Osteoblast (primary cell): Measurements from ENCODE around the gene HOXB5. TPM values are rescaled to one million over a fixed set of nuclear protein-coding genes. Genes with fewer than 3 reads are reported as not detected.

Experiments used
- DNase-seq: peaks from one replicate; pipeline ENCODE4 v3.0.0; 2011; ENCODE audit warnings: low spot score, mixed read lengths; ENCODE audit not compliant: insufficient read length; ENCODE audit errors: missing footprints
- H2AFZ ChIP-seq: 2 replicates; pipeline ENCODE4 v1.6.0; 2011; ENCODE audit warnings: mild to moderate bottlenecking, low read length
- H3K27ac ChIP-seq: 2 replicates; pipeline ENCODE4 v1.5.1; 2011; ENCODE audit warnings: mild to moderate bottlenecking, low read depth, low read length, moderate library complexity
- H3K27me3 ChIP-seq: 2 replicates; pipeline ENCODE4 v1.6.0; 2012; ENCODE audit warnings: mild to moderate bottlenecking, control low read depth, inconsistent platforms, low read length, moderate library complexity; ENCODE audit not compliant: insufficient read depth
- H3K36me3 ChIP-seq: 2 replicates; pipeline ENCODE4 v1.5.1; 2011; ENCODE audit warnings: mild to moderate bottlenecking, low read length, control low read depth, moderate library complexity; ENCODE audit not compliant: insufficient read depth
- H3K4me1 ChIP-seq: 2 replicates; pipeline ENCODE4 v1.5.1; 2011; ENCODE audit warnings: mild to moderate bottlenecking, low read length, control low read depth, moderate library complexity; ENCODE audit not compliant: insufficient read depth
- H3K4me2 ChIP-seq: 2 replicates; pipeline ENCODE4 v1.6.0; 2011; ENCODE audit warnings: mild to moderate bottlenecking, low read length; ENCODE audit not compliant: insufficient read depth
- H3K4me3 ChIP-seq: fragments of 200-600 bp; sonication (generic); 3 replicates; pipeline ENCODE4 v1.5.1; 2012; ENCODE audit warnings: mild to moderate bottlenecking, low read length, inconsistent platforms; ENCODE audit not compliant: insufficient read depth
- H3K79me2 ChIP-seq: 2 replicates; pipeline ENCODE4 v1.6.0; 2012; ENCODE audit warnings: mild to moderate bottlenecking, low read length, control low read depth, inconsistent platforms; ENCODE audit not compliant: insufficient read depth
- H3K9me3 ChIP-seq: 2 replicates; pipeline ENCODE4 v1.5.1; 2011; ENCODE audit warnings: low read depth, low read length, control low read depth
- H4K20me1 ChIP-seq: 2 replicates; pipeline ENCODE4 v1.6.0; 2012; ENCODE audit warnings: mild to moderate bottlenecking, low read length, control low read depth; ENCODE audit not compliant: insufficient read depth
- total RNA-seq: library from RNA; depleted of rRNA; stranded (reverse); fragments of >200 nt; gene quantifications from 2 replicates; pipeline ENCODE4 v1.2.3, GENCODE V29; 2012
- TF ChIP-seq, protein P1 (sequence below): IDR thresholded peaks from 2 replicates; pipeline ENCODE4 v1.5.1; 2011; ENCODE audit warnings: mild to moderate bottlenecking, low read depth, low read length, moderate library complexity; ENCODE audit errors: extremely low read depth

HOXB5 gene
- total RNA-seq, 1 donor = not detected

DNA sequence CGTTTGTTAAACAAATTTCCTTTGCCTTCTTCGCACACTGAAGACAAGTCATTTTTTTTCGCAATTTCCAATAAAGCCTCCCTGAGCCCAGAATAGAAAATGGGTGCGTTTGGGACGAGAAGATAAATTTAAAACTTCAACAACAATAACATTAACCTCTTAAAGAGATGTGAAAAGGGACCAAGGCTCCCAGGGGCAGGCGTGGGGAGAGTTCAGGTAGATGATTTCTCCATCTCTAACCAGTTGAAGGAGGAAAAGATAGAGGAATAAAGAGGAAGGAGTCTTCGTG is 14.2 kb downstream of the HOXB5 start:
- TF ChIP-seq, protein P1, sequence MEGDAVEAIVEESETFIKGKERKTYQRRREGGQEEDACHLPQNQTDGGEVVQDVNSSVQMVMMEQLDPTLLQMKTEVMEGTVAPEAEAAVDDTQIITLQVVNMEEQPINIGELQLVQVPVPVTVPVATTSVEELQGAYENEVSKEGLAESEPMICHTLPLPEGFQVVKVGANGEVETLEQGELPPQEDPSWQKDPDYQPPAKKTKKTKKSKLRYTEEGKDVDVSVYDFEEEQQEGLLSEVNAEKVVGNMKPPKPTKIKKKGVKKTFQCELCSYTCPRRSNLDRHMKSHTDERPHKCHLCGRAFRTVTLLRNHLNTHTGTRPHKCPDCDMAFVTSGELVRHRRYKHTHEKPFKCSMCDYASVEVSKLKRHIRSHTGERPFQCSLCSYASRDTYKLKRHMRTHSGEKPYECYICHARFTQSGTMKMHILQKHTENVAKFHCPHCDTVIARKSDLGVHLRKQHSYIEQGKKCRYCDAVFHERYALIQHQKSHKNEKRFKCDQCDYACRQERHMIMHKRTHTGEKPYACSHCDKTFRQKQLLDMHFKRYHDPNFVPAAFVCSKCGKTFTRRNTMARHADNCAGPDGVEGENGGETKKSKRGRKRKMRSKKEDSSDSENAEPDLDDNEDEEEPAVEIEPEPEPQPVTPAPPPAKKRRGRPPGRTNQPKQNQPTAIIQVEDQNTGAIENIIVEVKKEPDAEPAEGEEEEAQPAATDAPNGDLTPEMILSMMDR = no peak
- H3K4me1 ChIP-seq = no peaks in the 10 kb centered on the region
- H4K20me1 ChIP-seq = no peaks in the 10 kb centered on the region
- no peak for DNase-seq
- no peaks in the 10 kb centered on the region for H3K79me2 ChIP-seq
- H3K36me3 ChIP-seq = no peaks in the 10 kb centered on the region
- H3K27ac ChIP-seq = no peak overlapping the region
- H3K27me3 ChIP-seq = peaks cover 96% of the 10 kb centered on the region
- no peak overlapping the region for H3K4me3 ChIP-seq
- no peak overlapping the region for H3K4me2 ChIP-seq
- no peaks in the 10 kb centered on the region for H3K9me3 ChIP-seq
- no peak overlapping the region for H2AFZ ChIP-seq

DNA sequence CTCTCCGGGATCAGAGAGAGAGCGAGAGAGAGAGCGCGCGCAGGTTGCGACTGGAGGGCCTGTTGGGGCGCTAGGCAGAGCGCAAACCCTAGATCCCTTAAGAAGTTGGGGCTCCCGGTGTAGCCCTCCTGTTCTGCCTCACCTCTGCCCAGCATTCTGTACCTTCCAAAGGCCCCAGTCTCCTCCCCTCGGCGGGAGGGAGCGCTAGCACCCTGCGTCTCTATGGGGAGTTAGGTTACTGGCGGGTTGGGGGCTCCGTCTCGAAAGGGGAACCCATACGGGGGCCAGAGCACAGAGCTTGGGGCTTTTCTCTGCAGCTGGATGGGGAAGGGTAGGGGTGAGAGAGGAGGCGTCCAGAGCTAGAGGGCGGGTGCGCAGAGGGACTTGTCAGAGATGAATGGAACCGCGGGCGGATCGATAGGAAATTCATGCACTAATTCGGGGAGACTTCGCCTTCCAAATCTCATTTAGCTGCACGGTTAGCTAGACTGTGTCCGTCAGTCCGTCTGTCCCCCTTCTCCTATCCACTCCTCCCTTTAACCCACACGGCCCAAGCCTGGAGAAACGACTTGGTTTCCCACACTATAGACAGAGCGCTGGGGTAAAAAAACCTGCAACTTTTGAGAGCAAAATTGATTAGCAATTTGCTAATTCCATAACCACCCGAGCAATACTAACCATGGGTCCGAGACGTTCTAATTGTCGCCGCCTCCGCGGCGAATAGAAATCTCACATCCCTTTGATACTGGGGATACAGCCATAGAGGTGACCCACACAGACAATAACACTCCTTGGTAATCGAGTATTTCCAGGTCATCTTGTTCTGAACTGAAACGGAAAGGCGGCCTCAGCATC is 14.7 kb downstream of the HOXB5 start:
- no peak overlapping the region for H3K27ac ChIP-seq
- no peaks in the 10 kb centered on the region for H3K79me2 ChIP-seq
- TF ChIP-seq, protein P1 = no peak
- DNase-seq = no peak
- H3K27me3 ChIP-seq = peaks cover 96% of the 10 kb centered on the region
- no peaks in the 10 kb centered on the region for H3K4me1 ChIP-seq
- H2AFZ ChIP-seq = no peak overlapping the region
- no peaks in the 10 kb centered on the region for H4K20me1 ChIP-seq
- H3K9me3 ChIP-seq = no peaks in the 10 kb centered on the region
- peak overlapping the region; percentile 53 for H3K4me3 ChIP-seq
- H3K36me3 ChIP-seq = no peaks in the 10 kb centered on the region
- H3K4me2 ChIP-seq = peak overlapping the region; percentile 60

DNA sequence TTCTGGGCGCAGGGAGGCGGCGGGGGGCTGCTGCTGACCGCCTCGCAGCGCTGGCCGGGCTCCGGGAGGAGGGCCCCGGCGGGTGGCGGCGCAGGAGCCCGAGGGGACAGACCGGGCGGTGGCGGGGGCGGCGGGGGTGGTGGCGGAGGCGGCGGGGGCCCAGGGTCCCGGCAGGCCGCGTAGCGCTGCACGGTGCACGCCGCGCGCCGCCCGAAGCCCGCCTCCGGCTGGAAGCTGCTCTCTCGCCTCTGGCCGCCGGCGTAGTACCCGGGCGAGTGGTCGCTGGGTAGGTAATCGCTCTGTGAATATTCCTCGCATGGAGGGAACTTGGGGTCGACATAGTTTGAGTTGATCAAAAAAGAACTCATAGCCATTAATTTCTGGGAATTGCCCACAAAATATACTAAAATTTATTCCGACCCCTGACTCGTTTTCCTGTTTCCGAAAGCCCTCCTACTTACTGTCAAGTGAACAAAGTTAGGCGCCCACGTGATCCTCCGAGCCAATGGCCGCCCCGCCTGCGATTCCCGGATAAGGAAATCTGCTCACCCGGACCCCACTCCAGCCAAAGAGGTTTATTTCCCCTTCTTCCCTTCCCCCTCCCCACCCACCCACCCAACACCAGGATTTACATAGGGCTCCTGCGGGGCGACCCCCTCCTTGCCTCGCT is 15.5 kb downstream of the HOXB5 start, which contains the start of gene HOXB4:
HOXB4 (minus strand) TSS at position 405 of the 670 bp plus-strand sequence; CDS start at position 374, 31 bp downstream.
- Histone ChIP-seq H4K20me1 (no peaks in the 10 kb centered on the region), H3K4me1 (no peaks in the 10 kb centered on the region), H3K4me2 (peak within 1 kb of the TSS; percentile 67), H3K79me2 (no peaks in the 10 kb centered on the region), H2AFZ (no peak within 1 kb of the TSS), H3K9me3 (no peaks in the 10 kb centered on the region), H3K27me3 (peaks cover 97% of the 10 kb centered on the region), H3K36me3 (no peaks in the 10 kb centered on the region), H3K27ac (no peak within 1 kb of the TSS), H3K4me3 (peak within 1 kb of the TSS; percentile 54)
- DNase-seq = no peak
- TF ChIP-seq, protein P1 = no peak

DNA sequence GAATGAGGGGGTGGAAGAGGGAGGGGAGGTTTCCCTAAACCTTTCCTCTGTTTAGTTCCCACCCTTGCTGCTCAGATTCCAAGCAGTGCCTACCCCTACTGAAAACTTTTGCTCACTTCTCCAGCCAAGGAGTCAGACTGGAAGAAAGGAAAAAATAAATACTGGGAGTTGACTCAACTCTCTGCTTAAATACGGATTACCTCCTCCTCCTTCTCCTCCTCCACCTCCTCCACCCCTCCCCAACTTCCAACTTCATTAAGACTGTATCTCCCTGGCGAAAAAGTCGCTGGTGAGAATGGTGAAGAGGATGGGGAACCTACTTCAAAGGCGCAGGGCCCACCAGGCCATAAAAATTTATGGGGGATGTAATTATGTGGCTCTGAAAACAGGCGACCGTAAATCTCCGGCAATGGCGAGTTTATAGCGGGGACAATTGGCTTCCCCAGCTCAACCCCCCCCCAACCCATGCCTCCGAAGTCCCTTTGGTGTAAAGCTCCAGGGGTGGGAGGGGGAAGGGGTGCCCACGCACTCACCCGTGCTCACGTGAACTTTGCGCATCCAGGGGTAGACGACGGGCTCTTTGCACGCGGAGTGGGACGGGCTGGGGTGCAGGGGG is 16.1 kb downstream of the HOXB5 start:
- peak overlapping the region; percentile 54 for H3K4me3 ChIP-seq
- no peaks in the 10 kb centered on the region for H3K4me1 ChIP-seq
- H3K36me3 ChIP-seq = no peaks in the 10 kb centered on the region
- peaks cover 97% of the 10 kb centered on the region for H3K27me3 ChIP-seq
- no peaks in the 10 kb centered on the region for H3K9me3 ChIP-seq
- TF ChIP-seq, protein P1 = no peak
- peak overlapping the region; percentile 67 for H3K4me2 ChIP-seq
- DNase-seq = no peak
- H2AFZ ChIP-seq = no peak overlapping the region
- H3K27ac ChIP-seq = no peak overlapping the region
- no peaks in the 10 kb centered on the region for H3K79me2 ChIP-seq
- H4K20me1 ChIP-seq = no peaks in the 10 kb centered on the region
